IPS DF 4.7 (cell line): Measurements from ENCODE around the gene SYNE1.
A peak's percentile ranks its signal among the peaks of the same experiment; 100 is the strongest.

ENCODE experiments used
- DNase-seq: peaks from one replicate; pipeline ENCODE4 v3.0.0-alpha.2; 2013; ENCODE audit warnings: low spot score; ENCODE audit errors: extremely low read depth

The SYNE1 gene

GRCh38 chr6:152318278-152318677 is 318.9 kb downstream of the SYNE1 start:
- DNase-seq: no peak

- DNase-seq: no peak
Measured at GRCh38 chr6:152316024-152316423, 321.1 kb downstream of the SYNE1 start.

GRCh38 chr6:152314483-152314832 is 322.7 kb downstream of the SYNE1 start:
- DNase-seq: no peak

- no peak for DNase-seq
Measured at GRCh38 chr6:152313542-152314482, 323.4 kb downstream of the SYNE1 start.

GRCh38 chr6:152312434-152312833 is 324.7 kb downstream of the SYNE1 start:
- no peak for DNase-seq

- DNase-seq: no peak
Measured at GRCh38 chr6:152310371-152310954, 326.7 kb downstream of the SYNE1 start.

GRCh38 chr6:152309648-152310047 is 327.5 kb downstream of the SYNE1 start:
- no peak for DNase-seq

GRCh38 chr6:152309006-152309405 is 328.2 kb downstream of the SYNE1 start:
- no peak for DNase-seq

GRCh38 chr6:152308306-152308705 is 328.9 kb downstream of the SYNE1 start:
- DNase-seq: no peak

- DNase-seq: no peak
Measured at GRCh38 chr6:152305672-152306071, 331.5 kb downstream of the SYNE1 start.

- DNase-seq: peak; percentile 33
Measured at GRCh38 chr6:152301765-152302568, 335.2 kb downstream of the SYNE1 start.

- no peak for DNase-seq
Measured at GRCh38 chr6:152301021-152301764, 336.0 kb downstream of the SYNE1 start.

GRCh38 chr6:152300517-152300916 is 336.6 kb downstream of the SYNE1 start:
- no peak for DNase-seq

- no peak for DNase-seq
Measured at GRCh38 chr6:152298848-152299735, 338.1 kb downstream of the SYNE1 start.

- DNase-seq: no peak
Measured at GRCh38 chr6:152298055-152298647, 339.0 kb downstream of the SYNE1 start.

- no peak for DNase-seq
Measured at GRCh38 chr6:152296648-152297376, 340.4 kb downstream of the SYNE1 start.

GRCh38 chr6:152295920-152296319 is 341.2 kb downstream of the SYNE1 start:
- DNase-seq: no peak

- DNase-seq: no peak
Measured at GRCh38 chr6:152295346-152295745, 341.8 kb downstream of the SYNE1 start.

- no peak for DNase-seq
Measured at GRCh38 chr6:152293404-152293803, 343.8 kb downstream of the SYNE1 start.
